IPS-15b (cell line): ENCODE data around the gene CA6.
"Not testable (repeated sequence)": the region's sequence is repeated elsewhere in the genome, so short reads cannot be mapped to it uniquely, and the experiment has no call there.

Experiments used
- H3K27me3 ChIP-seq: one replicate; pipeline ENCODE4 v1.6.1; 2013; ENCODE audit warnings: low read length; ENCODE audit not compliant: control insufficient read depth, insufficient read depth
- H3K36me3 ChIP-seq: one replicate; pipeline ENCODE4 v1.6.1; 2013; ENCODE audit warnings: low read length; ENCODE audit not compliant: control insufficient read depth, insufficient read depth
- H3K4me1 ChIP-seq: one replicate; pipeline ENCODE4 v1.6.1; 2013; ENCODE audit warnings: mild to moderate bottlenecking, low read length; ENCODE audit not compliant: control insufficient read depth, insufficient read depth
- H3K4me3 ChIP-seq: one replicate; pipeline ENCODE4 v1.5.1; 2013; ENCODE audit warnings: low read depth, low read length
- H3K9ac ChIP-seq: one replicate; pipeline ENCODE4 v1.6.1; 2013; ENCODE audit warnings: low read depth, mild to moderate bottlenecking, low read length
- H3K9me3 ChIP-seq: one replicate; pipeline ENCODE4 v1.6.1; 2013; ENCODE audit warnings: mild to moderate bottlenecking, low read length; ENCODE audit not compliant: control insufficient read depth, insufficient read depth

Gene CA6

DNA sequence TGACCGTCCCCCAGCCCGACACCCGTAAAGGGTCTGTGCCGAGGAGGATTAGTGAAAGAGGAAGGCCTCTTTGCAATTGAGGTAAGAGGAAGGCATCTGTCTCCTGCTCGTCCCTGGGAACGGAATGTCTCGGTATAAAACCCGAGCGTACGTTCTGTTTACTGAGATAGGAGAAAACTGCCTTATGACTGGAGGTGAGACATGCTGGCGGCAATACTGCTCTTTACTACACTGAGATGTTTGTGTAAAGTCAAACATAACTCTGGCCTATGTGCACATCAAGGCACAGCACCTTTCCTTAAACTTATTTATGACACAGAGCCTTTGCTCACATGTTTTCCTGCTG, 56.5 kb downstream of the CA6 start:
- H3K4me1 ChIP-seq, H3K9me3 ChIP-seq, H3K9ac ChIP-seq, H3K27me3 ChIP-seq, H3K36me3 ChIP-seq, H3K4me3 ChIP-seq: not testable (repeated sequence)

DNA sequence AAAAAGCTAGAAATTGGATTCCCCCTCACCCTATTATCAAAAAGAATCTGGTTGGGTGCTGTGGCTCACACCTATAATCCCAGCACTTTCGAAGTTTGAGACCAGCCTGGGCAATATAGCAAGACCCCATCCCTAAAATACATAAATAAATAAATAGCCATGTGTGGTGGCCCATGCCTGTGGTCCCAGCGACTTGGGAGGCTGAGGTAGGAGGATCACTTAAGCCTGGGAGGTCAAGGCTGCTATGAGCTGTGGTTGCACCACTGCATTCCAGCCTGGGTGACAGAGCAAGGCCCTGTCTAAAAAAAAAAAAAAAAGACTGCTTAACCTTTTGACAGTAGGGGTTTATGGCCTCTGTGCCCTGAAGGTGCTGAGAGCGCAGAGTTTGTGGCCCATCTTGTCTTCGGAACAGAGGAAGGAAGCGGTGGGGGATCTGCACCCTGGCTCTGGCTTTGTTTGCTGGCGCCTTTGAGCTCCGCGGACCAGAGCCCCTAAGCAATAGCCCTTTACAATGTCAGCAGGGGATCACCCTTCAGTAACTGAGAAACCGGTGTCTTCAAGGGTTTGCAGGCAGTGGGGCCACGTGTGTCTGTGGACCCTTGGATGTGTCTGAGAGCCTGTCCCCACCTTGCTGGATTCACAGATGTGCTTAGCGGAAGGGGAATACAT, 58.5 kb downstream of the CA6 start:
- H3K9ac ChIP-seq: no peak overlapping the region
- no peak overlapping the region for H3K4me3 ChIP-seq

GRCh38 chr1:9004700-9005394, 59.2 kb downstream of the CA6 start:
- Histone ChIP-seq H3K9ac (no peak overlapping the region), H3K27me3 (no peaks in the 10 kb centered on the region), H3K9me3 (no peaks in the 10 kb centered on the region), H3K4me1 (no peaks in the 10 kb centered on the region), H3K36me3 (no peaks in the 10 kb centered on the region), H3K4me3 (no peak overlapping the region)

More for the DNA sequence above, 58.5 kb downstream of the CA6 start:
- Histone ChIP-seq H3K9me3 (no peaks in the 10 kb centered on the region), H3K27me3 (no peaks in the 10 kb centered on the region), H3K4me1 (no peaks in the 10 kb centered on the region), H3K36me3 (no peaks in the 10 kb centered on the region)

DNA sequence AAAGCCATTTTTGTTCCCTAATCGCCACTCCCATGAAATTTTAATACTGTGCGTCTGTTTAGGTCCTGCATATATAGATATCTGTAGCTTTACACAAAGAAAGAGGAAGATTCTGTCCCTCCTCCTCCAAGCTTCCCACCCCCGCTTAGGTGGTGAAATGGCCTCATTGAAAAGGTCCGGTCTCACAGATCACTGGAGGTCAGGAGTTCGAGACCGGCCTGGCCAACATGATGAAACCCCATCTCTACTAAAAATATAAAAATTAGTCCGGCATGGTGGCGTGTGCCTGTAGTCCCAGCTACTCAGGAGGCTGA, 59.7 kb downstream of the CA6 start:
- H3K4me1 ChIP-seq: no peaks in the 10 kb centered on the region
- no peak overlapping the region for H3K4me3 ChIP-seq

DNA sequence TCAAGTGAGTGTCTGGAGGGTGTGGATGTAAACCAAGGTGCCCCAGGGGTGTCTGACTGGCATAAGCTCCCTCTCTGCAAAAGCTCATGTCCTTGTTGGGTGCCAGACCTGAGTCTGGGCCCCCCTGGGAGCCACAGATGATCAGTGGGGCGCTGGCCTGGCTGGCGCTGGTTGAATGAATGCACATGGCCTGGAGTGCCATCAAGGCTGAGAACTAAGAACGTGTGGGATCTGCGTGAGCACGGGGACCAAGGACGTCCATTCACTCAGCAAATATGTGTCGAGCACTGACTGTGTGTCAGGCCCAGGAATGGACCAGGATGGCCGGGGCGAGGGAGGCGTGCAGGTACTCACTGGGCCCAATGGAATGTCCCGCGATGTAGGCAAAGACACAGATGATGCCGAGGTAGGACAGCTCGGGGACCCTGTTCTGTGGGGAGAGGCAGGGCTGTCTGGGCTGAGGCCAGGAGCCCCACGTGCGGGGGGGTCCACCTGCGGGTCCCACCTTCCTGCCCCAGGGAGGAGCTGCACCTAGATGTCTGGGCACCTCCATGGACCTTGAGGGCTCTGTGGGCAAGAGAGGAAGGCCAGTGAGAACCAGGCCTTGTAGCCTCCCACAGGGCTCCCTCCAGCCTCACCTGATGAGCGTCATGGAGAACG, 61.4 kb downstream of the CA6 start:
- H3K4me1 ChIP-seq: no peaks in the 10 kb centered on the region
- H3K4me3 ChIP-seq: no peak overlapping the region
- no peaks in the 10 kb centered on the region for H3K36me3 ChIP-seq
- no peak overlapping the region for H3K9ac ChIP-seq
- no peaks in the 10 kb centered on the region for H3K9me3 ChIP-seq
- no peaks in the 10 kb centered on the region for H3K27me3 ChIP-seq

More for the DNA sequence above, 59.7 kb downstream of the CA6 start:
- no peaks in the 10 kb centered on the region for H3K36me3 ChIP-seq
- no peaks in the 10 kb centered on the region for H3K27me3 ChIP-seq
- no peaks in the 10 kb centered on the region for H3K9me3 ChIP-seq
- H3K9ac ChIP-seq: no peak overlapping the region

DNA sequence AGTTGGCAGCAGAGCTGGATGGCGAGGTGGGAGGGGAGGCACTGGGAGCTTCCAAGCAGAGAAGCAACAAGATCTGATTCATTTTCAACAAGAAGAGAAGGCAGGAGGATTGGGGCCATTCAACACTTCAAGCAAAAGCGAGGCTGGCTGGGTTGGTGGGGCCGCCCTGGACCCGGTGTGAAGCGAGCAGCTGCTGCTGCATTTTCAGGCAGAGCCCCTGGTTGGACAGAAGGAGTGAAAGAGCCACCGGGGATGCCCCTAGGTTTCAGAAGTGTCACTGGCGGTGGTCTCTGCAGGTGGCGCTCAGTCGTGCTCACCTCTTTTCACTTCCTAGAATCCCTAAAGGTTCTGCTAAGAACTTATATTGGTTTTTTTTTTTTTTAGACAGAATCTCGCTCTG, 62.6 kb downstream of the CA6 start:
- Histone ChIP-seq H3K4me1 (no peaks in the 10 kb centered on the region), H3K9ac (no peak overlapping the region), H3K36me3 (no peaks in the 10 kb centered on the region), H3K9me3 (no peaks in the 10 kb centered on the region), H3K4me3 (no peak overlapping the region), H3K27me3 (no peaks in the 10 kb centered on the region)

GRCh38 chr1:9009438-9010370, 64.0 kb downstream of the CA6 start:
- Histone ChIP-seq H3K4me1 (no peaks in the 10 kb centered on the region), H3K36me3 (no peaks in the 10 kb centered on the region), H3K9ac (no peak overlapping the region), H3K4me3 (no peak overlapping the region), H3K27me3 (no peaks in the 10 kb centered on the region), H3K9me3 (no peaks in the 10 kb centered on the region)

DNA sequence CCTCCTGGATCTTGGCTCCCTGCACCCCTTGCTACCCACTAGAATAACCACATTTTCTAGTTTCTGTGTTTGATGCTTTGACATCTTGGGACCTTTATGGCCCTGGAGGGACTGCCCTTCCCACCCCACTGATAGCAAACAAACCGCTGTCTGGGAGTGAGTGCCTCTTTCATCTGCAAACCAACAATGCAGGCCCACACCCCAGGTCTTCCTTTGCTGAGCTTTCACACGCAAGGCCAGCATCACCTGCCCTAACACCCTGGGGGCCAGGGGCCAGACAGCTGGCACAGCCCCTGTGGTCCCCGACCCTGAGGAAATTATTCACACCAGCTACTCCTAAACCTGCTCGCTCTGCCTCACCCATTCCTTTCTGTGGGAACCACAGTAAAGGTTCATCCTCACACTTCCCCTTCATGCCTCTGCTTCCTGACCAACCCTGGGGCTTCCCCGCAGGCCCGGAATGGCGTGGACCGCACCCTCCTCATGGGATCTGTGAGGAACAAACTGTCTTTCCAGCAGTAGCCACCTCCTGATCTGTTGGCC, 65.2 kb downstream of the CA6 start:
- Histone ChIP-seq H3K36me3 (no peaks in the 10 kb centered on the region), H3K4me3 (no peak overlapping the region), H3K9ac (no peak overlapping the region), H3K9me3 (no peaks in the 10 kb centered on the region), H3K27me3 (no peaks in the 10 kb centered on the region), H3K4me1 (no peaks in the 10 kb centered on the region)

DNA sequence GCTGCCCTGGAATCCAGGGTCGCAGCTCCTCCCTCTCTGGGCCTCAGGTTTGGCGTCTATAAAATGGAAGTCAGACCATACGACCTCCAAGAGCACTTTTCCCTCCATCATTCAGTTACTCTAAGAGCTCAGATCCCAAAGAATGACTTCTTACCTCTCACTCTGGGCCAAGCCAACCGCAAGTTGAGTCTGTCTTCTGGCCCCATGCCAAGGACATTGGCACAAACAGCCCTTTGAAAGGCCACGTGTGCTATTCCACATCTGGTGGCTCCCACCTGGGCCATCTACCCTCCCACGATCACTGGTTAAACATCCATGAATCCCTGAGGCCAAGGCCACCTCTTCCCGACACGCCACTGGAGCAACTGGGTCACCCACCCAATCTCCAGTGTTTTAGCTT, 68.2 kb downstream of the CA6 start:
- Histone ChIP-seq H3K9ac (no peak overlapping the region), H3K4me3 (no peak overlapping the region), H3K4me1 (no peaks in the 10 kb centered on the region), H3K27me3 (no peaks in the 10 kb centered on the region), H3K36me3 (no peaks in the 10 kb centered on the region), H3K9me3 (no peaks in the 10 kb centered on the region)

DNA sequence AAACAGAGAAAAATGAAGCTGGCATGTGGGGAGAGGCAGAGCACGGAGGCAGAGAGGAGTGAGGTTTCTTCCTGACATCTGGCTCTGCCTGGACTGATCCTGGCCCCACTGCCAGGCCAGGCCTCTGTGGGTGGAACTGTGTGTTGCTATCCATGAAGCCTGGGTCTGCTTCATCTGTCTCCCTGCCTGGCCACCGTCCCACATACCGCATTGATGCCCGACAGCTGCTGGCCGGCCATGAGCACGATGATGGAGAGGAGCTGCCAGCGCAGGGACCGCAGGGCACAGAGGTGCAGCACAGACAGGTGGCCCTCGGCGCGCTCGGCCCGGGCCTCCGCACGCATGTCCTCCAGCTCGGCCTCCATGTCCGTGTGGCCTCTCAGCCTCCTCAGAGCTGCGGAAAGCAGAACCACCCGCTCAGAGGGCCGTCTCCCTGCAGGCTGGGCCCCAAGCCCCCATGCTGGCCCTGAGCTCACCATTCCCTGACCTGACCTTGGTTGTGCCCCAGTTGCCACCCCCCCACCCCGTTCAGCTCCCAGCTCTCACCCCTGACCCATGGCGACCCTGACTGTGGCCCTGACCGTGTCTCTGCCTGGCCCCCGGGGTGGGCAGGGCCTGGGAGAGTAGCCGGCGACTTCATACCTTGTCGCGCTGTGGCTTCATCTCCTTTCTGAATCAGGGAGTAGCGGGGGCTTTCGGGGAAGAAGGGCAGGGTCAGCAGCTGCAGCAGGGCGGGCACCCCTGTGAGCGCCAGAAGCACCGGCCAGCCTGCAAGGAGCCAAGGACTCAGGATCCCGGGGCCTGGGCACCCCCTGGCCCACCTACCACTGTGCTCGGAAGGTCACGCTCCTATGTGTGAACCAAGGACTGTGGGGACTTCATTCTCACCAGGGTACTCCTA, 69.1 kb downstream of the CA6 start:
- Histone ChIP-seq H3K27me3 (no peaks in the 10 kb centered on the region), H3K4me1 (no peaks in the 10 kb centered on the region), H3K9ac (no peak overlapping the region), H3K9me3 (no peaks in the 10 kb centered on the region), H3K36me3 (no peaks in the 10 kb centered on the region), H3K4me3 (no peak overlapping the region)

- Histone ChIP-seq H3K36me3 (no peaks in the 10 kb centered on the region), H3K9me3 (no peaks in the 10 kb centered on the region), H3K4me1 (no peaks in the 10 kb centered on the region), H3K4me3 (no peak overlapping the region), H3K27me3 (no peaks in the 10 kb centered on the region), H3K9ac (no peak overlapping the region)
These were observed 70.8 kb downstream of the CA6 start for GRCh38 chr1:9016455-9016854.
